GM06990 (cell line): ENCODE measurements around the gene SLC16A11.

Source experiments
- DNase-seq: peaks from one replicate; pipeline ENCODE4 v3.0.0-alpha.2; 2011; ENCODE audit not compliant: insufficient read length; ENCODE audit errors: extremely low read depth
- H3K27me3 ChIP-seq: replicated peaks from 2 replicates; pipeline ENCODE4 v1.6.0; 2011; ENCODE audit warnings: low read length; ENCODE audit not compliant: control insufficient read depth, insufficient read depth
- H3K36me3 ChIP-seq: 2 replicates; pipeline ENCODE4 v1.5.1; 2011; ENCODE audit warnings: low read length; ENCODE audit not compliant: control insufficient read depth, insufficient read depth
- H3K4me3 ChIP-seq: replicated peaks from 2 replicates; pipeline ENCODE4 v1.5.1; 2011; ENCODE audit warnings: low read depth, mild to moderate bottlenecking, control low read depth, low read length
- TF ChIP-seq, protein P1 (sequence below): IDR thresholded peaks from 2 replicates; pipeline ENCODE4 v1.5.1; 2011; ENCODE audit warnings: low read length, control low read depth, mild to moderate bottlenecking, inconsistent platforms; ENCODE audit not compliant: insufficient read depth, poor library complexity, severe bottlenecking

The SLC16A11 gene

DNA sequence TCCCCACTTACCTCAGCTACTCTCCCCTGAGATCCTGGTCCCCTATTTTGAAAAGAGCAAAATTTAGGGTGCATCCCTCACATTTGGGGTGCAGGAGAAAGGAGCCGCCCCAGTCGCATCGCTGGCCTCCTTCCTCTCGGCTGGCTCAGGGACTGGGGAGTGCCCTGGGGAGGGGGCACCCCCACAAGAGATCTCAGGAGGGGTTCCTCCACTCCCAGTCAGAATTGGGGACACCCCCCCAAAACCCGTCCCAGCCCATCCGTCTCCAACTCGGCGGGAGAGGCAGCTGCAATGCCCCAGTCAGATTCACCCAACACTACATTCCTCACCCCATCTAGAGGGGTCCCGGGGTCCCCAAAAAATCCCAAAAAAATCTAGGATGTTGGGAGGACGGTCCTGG, 24.5 kb downstream of the SLC16A11 start:
- Histone ChIP-seq H3K4me3 (no peak overlapping the region), H3K27me3 (no peaks in the 10 kb centered on the region), H3K36me3 (peaks cover 6% of the 10 kb centered on the region)
- TF ChIP-seq, protein P1, sequence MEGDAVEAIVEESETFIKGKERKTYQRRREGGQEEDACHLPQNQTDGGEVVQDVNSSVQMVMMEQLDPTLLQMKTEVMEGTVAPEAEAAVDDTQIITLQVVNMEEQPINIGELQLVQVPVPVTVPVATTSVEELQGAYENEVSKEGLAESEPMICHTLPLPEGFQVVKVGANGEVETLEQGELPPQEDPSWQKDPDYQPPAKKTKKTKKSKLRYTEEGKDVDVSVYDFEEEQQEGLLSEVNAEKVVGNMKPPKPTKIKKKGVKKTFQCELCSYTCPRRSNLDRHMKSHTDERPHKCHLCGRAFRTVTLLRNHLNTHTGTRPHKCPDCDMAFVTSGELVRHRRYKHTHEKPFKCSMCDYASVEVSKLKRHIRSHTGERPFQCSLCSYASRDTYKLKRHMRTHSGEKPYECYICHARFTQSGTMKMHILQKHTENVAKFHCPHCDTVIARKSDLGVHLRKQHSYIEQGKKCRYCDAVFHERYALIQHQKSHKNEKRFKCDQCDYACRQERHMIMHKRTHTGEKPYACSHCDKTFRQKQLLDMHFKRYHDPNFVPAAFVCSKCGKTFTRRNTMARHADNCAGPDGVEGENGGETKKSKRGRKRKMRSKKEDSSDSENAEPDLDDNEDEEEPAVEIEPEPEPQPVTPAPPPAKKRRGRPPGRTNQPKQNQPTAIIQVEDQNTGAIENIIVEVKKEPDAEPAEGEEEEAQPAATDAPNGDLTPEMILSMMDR: no peak
- no peak for DNase-seq

GRCh38 chr17:7018331-7018964, 25.4 kb downstream of the SLC16A11 start:
- Histone ChIP-seq H3K36me3 (peaks cover 6% of the 10 kb centered on the region), H3K4me3 (no peak overlapping the region), H3K27me3 (no peaks in the 10 kb centered on the region)
- TF ChIP-seq, protein P1: no peak
- no peak for DNase-seq

- Histone ChIP-seq H3K4me3 (no peak overlapping the region), H3K27me3 (no peaks in the 10 kb centered on the region), H3K36me3 (peaks cover 6% of the 10 kb centered on the region)
- DNase-seq: no peak
- TF ChIP-seq, protein P1: no peak
Measured at GRCh38 chr17:7017827-7018200, 26.1 kb downstream of the SLC16A11 start.

DNA sequence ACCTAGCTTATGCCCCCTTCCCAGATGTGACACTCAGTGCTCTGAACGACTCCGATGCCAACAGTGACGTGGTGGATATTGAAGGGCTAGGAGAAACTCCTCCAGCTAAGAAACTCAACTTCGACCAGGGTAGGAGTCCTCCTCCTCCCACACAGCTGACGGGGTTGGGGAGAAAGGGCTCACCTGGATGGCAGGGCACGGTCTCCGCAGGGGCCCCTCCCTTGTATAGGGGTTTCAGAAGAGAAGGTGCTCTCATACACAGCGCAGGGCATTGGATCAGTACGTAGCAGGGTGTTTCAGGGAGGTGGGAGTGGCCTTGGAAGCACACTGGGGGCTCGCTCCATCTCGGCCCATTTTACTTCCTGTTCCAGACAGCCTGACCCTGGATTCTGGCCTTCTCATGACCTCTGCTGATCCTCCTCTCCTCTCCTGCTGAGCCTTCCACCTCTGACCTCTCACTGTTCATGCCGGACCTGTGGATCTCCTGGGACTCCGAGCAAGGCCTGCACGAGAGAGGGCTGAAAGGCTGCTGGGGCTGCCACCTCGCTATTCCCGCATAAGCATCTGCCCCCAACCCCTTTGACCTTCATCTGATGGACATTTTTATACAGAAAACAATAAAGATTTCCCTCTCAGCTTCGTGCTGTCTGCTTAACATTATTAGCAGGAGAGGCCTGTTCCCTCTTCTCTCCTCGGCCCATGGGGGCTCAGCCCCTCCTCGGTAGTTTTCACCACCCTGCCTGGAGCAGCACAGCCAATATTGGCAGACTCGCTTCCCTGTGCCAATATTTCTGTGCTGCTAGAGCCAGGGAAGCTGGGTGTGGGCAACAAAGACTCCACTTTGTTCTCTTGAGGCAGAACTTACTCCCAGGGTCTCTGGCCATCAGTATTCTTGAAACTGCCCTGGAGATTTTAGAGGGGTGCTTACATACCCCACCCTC, 26.7 kb downstream of the SLC16A11 start:
- Histone ChIP-seq H3K36me3 (peaks cover 6% of the 10 kb centered on the region), H3K27me3 (no peaks in the 10 kb centered on the region), H3K4me3 (no peak overlapping the region)
- TF ChIP-seq, protein P1: no peak
- no peak for DNase-seq

DNA sequence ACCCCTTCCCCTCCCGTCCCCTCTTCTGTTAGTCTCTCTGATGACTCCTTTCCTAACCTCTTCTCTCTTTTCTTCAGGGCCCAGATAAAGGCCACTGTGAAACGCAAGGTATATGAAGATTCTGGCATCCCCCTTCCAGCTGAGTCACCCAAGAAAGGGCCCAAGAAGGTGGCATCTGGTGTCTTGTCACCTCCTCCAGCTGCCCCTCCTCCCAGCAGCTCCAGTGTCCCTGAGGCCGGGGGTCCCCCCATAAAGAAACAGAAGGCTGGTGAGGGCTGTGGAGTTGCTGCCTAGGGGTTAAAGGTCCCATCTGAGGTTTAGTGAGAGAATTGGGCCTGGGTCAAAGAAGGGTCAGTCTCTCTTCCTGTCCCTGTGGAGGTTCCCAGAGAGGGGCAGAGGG, 27.5 kb downstream of the SLC16A11 start:
- TF ChIP-seq, protein P1: no peak
- DNase-seq: no peak
- H3K27me3 ChIP-seq: no peaks in the 10 kb centered on the region
- H3K4me3 ChIP-seq: peak overlapping the region; percentile 95
- H3K36me3 ChIP-seq: peaks cover 6% of the 10 kb centered on the region
